Stimulated activated CD4-positive, alpha-beta T cell treated with anti-CD3 and anti-CD28 coated beads, Interleukin-1b, Interleukin-23, amount 100 ng/mL, for 4 hours (primary cell): Measurements from ENCODE around the gene OR6B2.
"Not testable (repeated sequence)": the region's sequence is repeated elsewhere in the genome, so short reads cannot be mapped to it uniquely, and the experiment has no call there.

Experiments used
- DNase-seq, 2 donors: peaks; one replicate each; pipeline ENCODE4 v3.0.0-alpha.2; 2020; ENCODE audit warnings: low read depth in 2 of 2

OR6B2 gene

GRCh38 chr2:240030379-240031094, at the start of gene OR6B2:
OR6B2 (minus strand) TSS chr2:240030429; CDS start chr2:240030429, 0 bp downstream.
- no peak for DNase-seq

- no peak for DNase-seq
Observed at GRCh38 chr2:240078631-240079030, 48.4 kb upstream of the OR6B2 start.

GRCh38 chr2:240077442-240077841, 47.2 kb upstream of the OR6B2 start:
- DNase-seq, result no peak

GRCh38 chr2:240074545-240074944, 44.3 kb upstream of the OR6B2 start:
- DNase-seq, result no peak

- DNase-seq, result no peak
Observed at GRCh38 chr2:240070907-240071306, 40.7 kb upstream of the OR6B2 start.

GRCh38 chr2:240069829-240070228, 39.6 kb upstream of the OR6B2 start:
- DNase-seq, result no peak

- DNase-seq, result no peak
Observed at GRCh38 chr2:240068193-240068592, 38.0 kb upstream of the OR6B2 start.

- DNase-seq, result no peak
Observed at GRCh38 chr2:240066489-240066888, 36.3 kb upstream of the OR6B2 start.

- no peak for DNase-seq
Observed at GRCh38 chr2:240064898-240065297, 34.7 kb upstream of the OR6B2 start.

- peak in 1 of 2 donors; percentile 30 for DNase-seq
Observed at GRCh38 chr2:240060977-240061591, 30.9 kb upstream of the OR6B2 start.

GRCh38 chr2:240056678-240057077, 26.4 kb upstream of the OR6B2 start:
- no peak for DNase-seq

GRCh38 chr2:240055177-240055917, 25.1 kb upstream of the OR6B2 start:
- no peak for DNase-seq

GRCh38 chr2:240053173-240054155, 23.2 kb upstream of the OR6B2 start, which contains the start of gene OR6B3:
OR6B3 (minus strand) TSS chr2:240053521.
- no peak for DNase-seq

- no peak for DNase-seq
Observed at GRCh38 chr2:240052524-240052923, 22.3 kb upstream of the OR6B2 start.

- no peak for DNase-seq
Observed at GRCh38 chr2:240051697-240052096, 21.5 kb upstream of the OR6B2 start.

GRCh38 chr2:240050278-240050677, 20.0 kb upstream of the OR6B2 start:
- no peak for DNase-seq

GRCh38 chr2:240048237-240048636, 18.0 kb upstream of the OR6B2 start:
- DNase-seq, result no peak

- DNase-seq, result no peak
Observed at GRCh38 chr2:240045098-240045497, 14.9 kb upstream of the OR6B2 start.

GRCh38 chr2:240044096-240044495, 13.9 kb upstream of the OR6B2 start:
- not testable (repeated sequence) for DNase-seq

- no peak for DNase-seq
Observed at GRCh38 chr2:240043279-240043989, 13.2 kb upstream of the OR6B2 start.

GRCh38 chr2:240042740-240043139, 12.5 kb upstream of the OR6B2 start:
- DNase-seq, result no peak
